T-helper 1 cell (primary cell): ENCODE data around the gene HELT.
"Not testable (repeated sequence)": the region's sequence is repeated elsewhere in the genome, so short reads cannot be mapped to it uniquely, and the experiment has no call there.

Source experiments
- DNase-seq, 5 donors: peaks; one replicate each; pipeline ENCODE4 v3.0.0-alpha.2; 2012 to 2020

Gene HELT

GRCh38 chr4:185039508-185040273, 21.4 kb downstream of the HELT start:
- DNase-seq, result peak in 3 of 5 donors; percentile 15 to 72 (median 35)

GRCh38 chr4:185040523-185040922, 22.2 kb downstream of the HELT start:
- DNase-seq, result no peak

DNA sequence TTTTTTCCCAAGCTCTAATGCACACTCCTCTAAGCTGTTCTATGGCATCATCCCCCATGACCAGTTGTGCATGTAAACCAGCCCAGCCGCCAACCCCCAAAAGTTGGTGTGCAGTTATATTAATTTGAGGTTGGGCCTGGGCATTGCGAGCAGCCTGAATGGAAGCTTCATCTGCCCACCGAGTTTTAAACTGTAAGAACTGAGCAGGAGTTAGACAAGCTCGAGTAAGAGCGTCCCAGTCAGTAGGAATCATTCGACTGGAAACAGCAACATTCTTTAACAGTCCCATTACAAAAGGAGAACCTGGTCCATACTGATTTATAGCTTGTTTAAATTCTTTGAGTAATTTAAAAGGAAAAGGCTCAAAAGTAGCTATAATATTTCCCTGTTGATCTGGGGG, 32.0 kb downstream of the HELT start:
- not testable (repeated sequence) for DNase-seq

DNA sequence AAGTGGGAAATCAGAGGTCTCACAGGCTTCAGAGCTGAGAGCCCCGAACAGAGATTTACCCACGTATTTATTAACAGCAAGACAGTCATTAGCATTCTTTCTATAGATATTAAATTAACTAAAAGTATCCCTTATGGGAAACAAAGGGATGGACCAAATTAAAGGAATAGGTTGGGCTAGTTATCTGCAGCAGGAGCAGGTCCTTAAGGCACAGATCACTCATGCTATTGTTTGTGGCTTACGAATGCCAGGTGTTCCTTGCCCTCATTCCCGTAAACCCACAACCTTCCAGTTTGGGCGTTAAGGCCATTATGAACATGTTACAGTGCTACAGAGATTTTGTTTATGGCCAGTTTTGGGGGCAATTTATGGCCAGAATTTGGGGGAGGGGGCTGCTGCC, 33.0 kb downstream of the HELT start:
- DNase-seq, result not testable (repeated sequence)

GRCh38 chr4:185053746-185054145, 35.5 kb downstream of the HELT start:
- no peak for DNase-seq

- DNase-seq, result no peak
Measured at GRCh38 chr4:185054272-185054671, 36.0 kb downstream of the HELT start.

DNA sequence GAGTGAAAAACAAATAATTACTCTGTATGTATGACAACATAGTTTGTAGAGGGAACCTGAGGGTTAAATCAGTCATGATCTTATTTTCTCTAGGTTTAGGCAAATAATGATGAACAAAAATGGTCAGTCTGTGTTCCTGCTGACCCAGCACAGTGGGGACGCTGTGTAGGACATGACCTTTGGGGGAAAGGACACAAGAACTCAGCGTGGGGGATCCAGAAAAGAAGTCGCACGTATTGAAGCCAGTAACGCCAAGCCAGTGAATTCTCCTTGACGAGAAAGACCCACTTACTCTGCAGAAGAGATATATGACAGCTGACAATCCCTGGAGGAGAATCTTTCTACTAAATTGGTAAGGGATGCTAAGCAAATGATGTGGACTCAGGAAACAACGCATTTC, 36.6 kb downstream of the HELT start:
- no peak for DNase-seq

DNA sequence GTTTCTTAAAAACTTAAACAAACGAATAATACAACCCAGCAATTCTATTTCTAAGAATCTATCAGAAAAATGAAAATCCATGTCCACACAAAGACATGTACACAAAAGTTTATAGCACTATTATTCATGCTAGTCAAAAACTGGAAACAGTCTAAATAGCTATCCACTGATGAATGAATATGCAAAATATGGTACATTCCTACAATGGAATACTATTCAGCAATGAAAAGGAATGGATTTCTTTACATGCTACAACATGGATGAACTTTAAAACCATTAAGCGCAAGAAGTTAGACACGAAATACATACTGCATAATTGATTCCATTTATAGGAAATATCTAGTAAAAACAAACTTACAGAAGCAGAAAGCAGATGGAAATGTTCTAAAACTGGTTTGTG, 43.3 kb downstream of the HELT start:
- DNase-seq, result no peak

- no peak for DNase-seq
Measured at GRCh38 chr4:185062606-185063005, 44.3 kb downstream of the HELT start.

DNA sequence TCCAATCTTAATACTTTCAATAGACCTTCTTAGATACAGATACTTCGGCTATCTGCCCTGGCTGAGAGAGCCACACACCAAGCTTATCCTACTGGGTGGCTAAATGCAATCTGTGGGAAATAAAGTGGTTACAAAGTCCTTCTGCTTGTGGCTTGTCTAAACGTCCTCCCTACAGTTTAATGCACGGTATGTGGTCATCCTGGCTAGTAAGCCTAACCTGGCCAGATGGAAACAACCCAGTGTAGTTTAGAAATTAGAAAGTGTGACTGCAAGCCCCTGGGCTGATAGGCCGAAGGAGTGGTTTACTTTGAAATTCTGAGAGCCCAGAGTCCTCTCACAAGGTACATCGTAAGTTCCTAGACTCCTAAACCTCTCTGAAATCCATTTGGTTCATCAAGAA, 47.9 kb downstream of the HELT start:
- DNase-seq, result no peak

- no peak for DNase-seq
Measured at GRCh38 chr4:185068837-185069236, 50.5 kb downstream of the HELT start.
